ENCODE results near the gene TMIGD3.

TMIGD3 gene

GRCh38 chr1:111476761-111477309, 26.6 kb downstream of the TMIGD3 start:
- H3K4me3 ChIP-seq (ENCODE audit: low read depth, low read length) = no peak overlapping the region
- TF ChIP-seq CTCF (IDR thresholded peaks at IDR 0.05; ENCODE audit: low read depth, low read length, missing control alignments) = no peak
- DNase-seq (ENCODE audit: low read depth) = peak; percentile 36

GRCh38 chr1:111476214-111476613, 27.2 kb downstream of the TMIGD3 start:
- no peak for TF ChIP-seq CTCF (IDR thresholded peaks at IDR 0.05; ENCODE audit: low read depth, low read length, missing control alignments)
- DNase-seq (ENCODE audit: low read depth) = no peak
- H3K4me3 ChIP-seq (ENCODE audit: low read depth, low read length) = no peak overlapping the region

GRCh38 chr1:111475701-111476100, 27.7 kb downstream of the TMIGD3 start:
- DNase-seq (ENCODE audit: low read depth) = no peak
- TF ChIP-seq CTCF (IDR thresholded peaks at IDR 0.05; ENCODE audit: low read depth, low read length, missing control alignments) = no peak
- H3K4me3 ChIP-seq (ENCODE audit: low read depth, low read length) = no peak overlapping the region

GRCh38 chr1:111474521-111474920, 28.9 kb downstream of the TMIGD3 start:
- no peak overlapping the region for H3K4me3 ChIP-seq (ENCODE audit: low read depth, low read length)
- TF ChIP-seq CTCF (IDR thresholded peaks at IDR 0.05; ENCODE audit: low read depth, low read length, missing control alignments) = no peak
- no peak for DNase-seq (ENCODE audit: low read depth)

GRCh38 chr1:111474106-111474505, 29.3 kb downstream of the TMIGD3 start:
- no peak overlapping the region for H3K4me3 ChIP-seq (ENCODE audit: low read depth, low read length)
- DNase-seq (ENCODE audit: low read depth) = no peak
- no peak for TF ChIP-seq CTCF (IDR thresholded peaks at IDR 0.05; ENCODE audit: low read depth, low read length, missing control alignments)

GRCh38 chr1:111471538-111471937, 31.9 kb downstream of the TMIGD3 start:
- H3K4me3 ChIP-seq (ENCODE audit: low read depth, low read length) = no peak overlapping the region
- TF ChIP-seq CTCF (IDR thresholded peaks at IDR 0.05; ENCODE audit: low read depth, low read length, missing control alignments) = no peak
- DNase-seq (ENCODE audit: low read depth) = no peak

- H3K4me3 ChIP-seq (ENCODE audit: low read depth, low read length) = no peak overlapping the region
- no peak for TF ChIP-seq CTCF (IDR thresholded peaks at IDR 0.05; ENCODE audit: low read depth, low read length, missing control alignments)
- peak; percentile 58 for DNase-seq (ENCODE audit: low read depth)
Observed at GRCh38 chr1:111471012-111471411, 32.4 kb downstream of the TMIGD3 start.

Data from GM12864 (cell line).